ENCODE results near the gene MPV17L.
"Not testable (repeated sequence)": the region's sequence is repeated elsewhere in the genome, so short reads cannot be mapped to it uniquely, and the experiment has no call there.

MPV17L gene

DNA sequence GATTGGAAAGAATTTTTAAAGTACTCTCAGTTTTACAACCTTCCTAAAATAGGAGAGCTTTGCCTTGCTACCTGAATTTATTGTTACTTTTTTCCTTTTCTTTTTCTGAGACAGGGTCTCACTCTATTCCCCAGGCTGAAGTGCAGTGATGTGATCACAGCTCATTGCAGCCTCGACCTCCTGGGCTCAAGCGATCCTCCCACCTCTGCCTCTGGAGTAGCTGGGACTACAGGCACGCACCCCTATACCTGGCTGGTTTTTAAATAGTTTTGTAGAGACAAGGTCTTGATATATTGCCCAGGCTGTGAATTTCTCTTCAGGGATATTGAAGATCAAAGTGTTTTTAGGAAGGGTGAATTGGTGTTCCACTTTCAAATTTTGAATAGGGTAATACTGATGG is 3.8 kb downstream of the MPV17L start:
- Mint-ChIP-seq H3K9me3 (no peaks in the 10 kb centered on the region), H3K36me3 (ENCODE audit: low read depth) (no peaks in the 10 kb centered on the region), H3K4me3 (no peak overlapping the region), H3K27ac (no peak overlapping the region), H3K27me3 (peaks cover 46% of the 10 kb centered on the region), H3K4me1 (ENCODE audit: low read depth) (no peaks in the 10 kb centered on the region)
- no peak for DNase-seq

- not testable (repeated sequence) for H3K27ac Mint-ChIP-seq; H3K9me3 Mint-ChIP-seq; H3K4me3 Mint-ChIP-seq; H3K36me3 Mint-ChIP-seq (ENCODE audit: low read depth); DNase-seq; H3K4me1 Mint-ChIP-seq (ENCODE audit: low read depth)
- peaks cover 38% of the 10 kb centered on the region for H3K27me3 Mint-ChIP-seq
Measured at GRCh38 chr16:15400314-15400713, 4.8 kb downstream of the MPV17L start.

- peaks cover 23% of the 10 kb centered on the region for H3K27me3 Mint-ChIP-seq
- H3K36me3 Mint-ChIP-seq (ENCODE audit: low read depth) = no peaks in the 10 kb centered on the region
- no peak for DNase-seq
- no peak overlapping the region for H3K4me3 Mint-ChIP-seq
- H3K27ac Mint-ChIP-seq = no peak overlapping the region
- no peaks in the 10 kb centered on the region for H3K9me3 Mint-ChIP-seq
- H3K4me1 Mint-ChIP-seq (ENCODE audit: low read depth) = no peaks in the 10 kb centered on the region
Measured at GRCh38 chr16:15401972-15402371, 6.4 kb downstream of the MPV17L start.

DNA sequence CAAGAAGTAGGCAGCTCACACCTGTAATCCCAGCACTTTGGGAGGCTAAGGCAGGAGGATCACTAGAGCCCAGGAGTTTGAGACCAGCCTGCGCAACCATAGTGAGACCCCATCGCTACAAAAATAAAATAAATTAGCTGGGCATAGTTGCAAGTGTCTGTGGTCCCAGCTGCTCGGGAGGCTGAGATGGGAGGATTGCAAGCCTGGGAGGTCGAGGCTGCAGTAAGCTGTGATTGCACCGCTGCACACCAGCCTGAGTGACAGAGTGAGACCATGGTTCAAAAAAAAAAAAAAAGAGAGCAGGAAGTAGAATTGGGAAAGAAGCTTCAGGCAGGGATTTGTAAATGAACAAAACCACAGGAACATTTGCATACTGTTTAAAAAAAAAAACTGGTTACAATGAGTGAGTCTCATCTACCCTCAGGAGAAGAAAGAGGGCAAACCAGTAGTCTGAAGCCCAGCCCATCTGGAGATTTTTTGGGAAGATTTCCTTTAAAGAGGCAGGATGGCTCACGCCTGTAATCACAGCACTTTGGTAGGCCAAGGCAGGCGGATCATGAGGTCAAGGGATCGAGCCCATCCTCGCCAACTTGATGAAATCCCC is 7.9 kb downstream of the MPV17L start:
- no peak overlapping the region for H3K27ac Mint-ChIP-seq
- H3K27me3 Mint-ChIP-seq = peaks cover 11% of the 10 kb centered on the region
- DNase-seq = no peak
- no peak overlapping the region for H3K4me3 Mint-ChIP-seq
- H3K36me3 Mint-ChIP-seq (ENCODE audit: low read depth) = no peaks in the 10 kb centered on the region
- H3K4me1 Mint-ChIP-seq (ENCODE audit: low read depth) = no peaks in the 10 kb centered on the region
- H3K9me3 Mint-ChIP-seq = no peaks in the 10 kb centered on the region

DNA sequence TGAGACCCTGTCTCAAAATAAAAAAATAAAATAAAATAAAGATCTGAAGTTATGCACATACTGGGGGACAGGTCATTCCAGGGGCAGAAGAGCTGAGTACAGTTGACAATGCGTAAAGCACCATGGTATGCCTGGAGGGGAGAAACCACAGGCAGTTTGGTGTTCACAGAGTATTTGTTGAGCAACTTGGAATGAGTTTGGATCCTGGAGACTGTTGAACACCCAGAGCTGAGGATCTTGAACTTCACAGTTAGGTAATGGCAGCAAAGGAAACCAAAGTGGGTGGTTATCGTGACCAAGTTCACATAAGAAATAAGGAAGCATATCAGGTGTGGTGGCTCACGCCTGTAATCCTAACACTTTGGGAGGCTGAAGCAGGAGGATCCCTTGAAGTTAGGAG is 8.5 kb downstream of the MPV17L start:
- not testable (repeated sequence) for DNase-seq; H3K4me1 Mint-ChIP-seq (ENCODE audit: low read depth); H3K36me3 Mint-ChIP-seq (ENCODE audit: low read depth); H3K4me3 Mint-ChIP-seq; H3K27me3 Mint-ChIP-seq; H3K27ac Mint-ChIP-seq; H3K9me3 Mint-ChIP-seq

GRCh38 chr16:15404792-15405191 is 9.2 kb downstream of the MPV17L start:
- H3K36me3 Mint-ChIP-seq (ENCODE audit: low read depth) = no peaks in the 10 kb centered on the region
- H3K27ac Mint-ChIP-seq = no peak overlapping the region
- peaks cover 3% of the 10 kb centered on the region for H3K27me3 Mint-ChIP-seq
- no peaks in the 10 kb centered on the region for H3K4me1 Mint-ChIP-seq (ENCODE audit: low read depth)
- no peaks in the 10 kb centered on the region for H3K9me3 Mint-ChIP-seq
- H3K4me3 Mint-ChIP-seq = no peak overlapping the region
- DNase-seq = no peak

DNA sequence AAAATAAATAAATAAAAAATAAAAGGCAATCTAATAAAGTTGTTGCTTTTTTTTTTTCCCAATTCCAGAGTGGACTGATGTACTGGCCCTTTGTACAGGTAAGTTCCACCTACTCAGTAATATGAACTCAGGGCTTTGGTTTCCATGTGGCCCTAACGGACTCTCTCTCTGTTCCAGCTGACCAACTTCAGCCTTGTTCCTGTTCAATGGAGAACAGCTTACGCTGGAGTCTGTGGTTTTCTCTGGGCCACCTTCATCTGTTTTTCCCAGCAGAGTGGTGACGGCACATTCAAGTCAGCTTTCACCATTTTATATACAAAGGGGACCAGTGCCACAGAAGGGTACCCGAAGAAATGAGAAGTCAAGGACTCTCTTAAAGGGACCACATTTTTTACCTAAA is 12.2 kb downstream of the MPV17L start:
- H3K27me3 Mint-ChIP-seq; H3K27ac Mint-ChIP-seq; H3K36me3 Mint-ChIP-seq (ENCODE audit: low read depth); H3K4me1 Mint-ChIP-seq (ENCODE audit: low read depth); H3K4me3 Mint-ChIP-seq; H3K9me3 Mint-ChIP-seq; DNase-seq: not testable (repeated sequence)

DNA sequence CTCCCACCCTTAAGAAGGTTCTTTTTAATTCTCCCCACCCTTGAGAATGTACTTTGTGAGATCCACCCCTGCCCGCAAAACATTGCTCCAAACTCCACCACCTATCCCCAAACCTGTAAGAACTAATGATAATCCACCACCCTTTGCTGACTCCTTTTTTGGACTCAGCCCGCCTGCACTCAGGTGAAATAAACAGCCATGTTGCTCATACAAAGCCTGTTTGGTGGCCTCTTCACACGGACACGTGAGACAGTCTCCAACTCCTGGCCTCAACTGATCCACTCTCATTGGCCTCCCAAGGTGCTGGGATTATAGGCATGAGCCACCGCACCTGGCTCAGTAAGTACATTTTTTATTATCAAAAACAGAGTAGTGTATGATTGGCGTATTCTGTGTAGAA is 13.9 kb downstream of the MPV17L start:
- not testable (repeated sequence) for H3K36me3 Mint-ChIP-seq (ENCODE audit: low read depth); H3K27me3 Mint-ChIP-seq; H3K27ac Mint-ChIP-seq; H3K4me3 Mint-ChIP-seq; H3K9me3 Mint-ChIP-seq; DNase-seq; H3K4me1 Mint-ChIP-seq (ENCODE audit: low read depth)

DNA sequence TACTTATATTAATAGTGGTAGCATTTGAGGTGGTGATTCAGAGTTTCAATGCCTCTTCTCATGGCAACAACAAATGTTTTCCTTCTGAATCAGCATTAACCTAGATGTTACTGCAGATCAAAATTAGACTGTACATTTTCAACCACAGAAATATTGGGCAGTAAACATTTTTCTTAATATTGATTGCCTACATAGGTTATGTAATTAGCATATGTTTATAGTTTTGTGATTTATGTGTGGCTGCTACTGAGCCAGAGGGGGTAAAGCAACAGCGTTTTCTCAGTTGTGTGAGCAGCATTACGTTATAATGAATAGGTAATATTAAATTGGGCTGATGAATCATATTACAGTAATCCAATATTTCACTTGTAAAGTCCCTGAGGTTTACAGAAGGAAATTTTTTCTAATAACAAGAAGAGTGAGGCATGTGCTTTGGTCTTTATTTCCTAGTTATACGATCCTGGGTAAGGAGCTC is 20.0 kb downstream of the MPV17L start:
- peaks cover 6% of the 10 kb centered on the region for H3K27me3 Mint-ChIP-seq
- H3K4me1 Mint-ChIP-seq (ENCODE audit: low read depth) = peaks cover 5% of the 10 kb centered on the region
- no peaks in the 10 kb centered on the region for H3K9me3 Mint-ChIP-seq
- H3K27ac Mint-ChIP-seq = no peak overlapping the region
- H3K36me3 Mint-ChIP-seq (ENCODE audit: low read depth) = no peaks in the 10 kb centered on the region
- no peak overlapping the region for H3K4me3 Mint-ChIP-seq
- no peak for DNase-seq

- Mint-ChIP-seq H3K4me3 (no peak overlapping the region), H3K36me3 (ENCODE audit: low read depth) (no peaks in the 10 kb centered on the region), H3K27me3 (peaks cover 6% of the 10 kb centered on the region), H3K9me3 (no peaks in the 10 kb centered on the region), H3K27ac (no peak overlapping the region), H3K4me1 (ENCODE audit: low read depth) (peaks cover 5% of the 10 kb centered on the region)
- no peak for DNase-seq
Measured at GRCh38 chr16:15417197-15417596, 21.6 kb downstream of the MPV17L start.

GRCh38 chr16:15418206-15418605 is 22.7 kb downstream of the MPV17L start:
- Mint-ChIP-seq H3K27ac (no peak overlapping the region), H3K27me3 (peaks cover 8% of the 10 kb centered on the region), H3K4me3 (no peak overlapping the region), H3K4me1 (ENCODE audit: low read depth) (peaks cover 5% of the 10 kb centered on the region), H3K36me3 (ENCODE audit: low read depth) (no peaks in the 10 kb centered on the region), H3K9me3 (no peaks in the 10 kb centered on the region)
- no peak for DNase-seq

GRCh38 chr16:15421696-15422095 is 26.1 kb downstream of the MPV17L start:
- DNase-seq; H3K4me1 Mint-ChIP-seq (ENCODE audit: low read depth); H3K9me3 Mint-ChIP-seq; H3K27ac Mint-ChIP-seq; H3K36me3 Mint-ChIP-seq (ENCODE audit: low read depth); H3K4me3 Mint-ChIP-seq: not testable (repeated sequence)
- peaks cover 23% of the 10 kb centered on the region for H3K27me3 Mint-ChIP-seq

- Mint-ChIP-seq H3K36me3 (ENCODE audit: low read depth) (no peaks in the 10 kb centered on the region), H3K27me3 (peaks cover 23% of the 10 kb centered on the region), H3K4me1 (ENCODE audit: low read depth) (no peaks in the 10 kb centered on the region), H3K27ac (no peak overlapping the region), H3K4me3 (no peak overlapping the region), H3K9me3 (no peaks in the 10 kb centered on the region)
- no peak for DNase-seq
Measured at GRCh38 chr16:15422222-15422621, 26.7 kb downstream of the MPV17L start.

GRCh38 chr16:15425861-15426260 is 30.3 kb downstream of the MPV17L start:
- Mint-ChIP-seq H3K4me3 (no peak overlapping the region), H3K27me3 (peaks cover 17% of the 10 kb centered on the region), H3K4me1 (ENCODE audit: low read depth) (peaks cover 3% of the 10 kb centered on the region), H3K36me3 (ENCODE audit: low read depth) (no peaks in the 10 kb centered on the region), H3K27ac (no peak overlapping the region), H3K9me3 (no peaks in the 10 kb centered on the region)
- DNase-seq = no peak

- peaks cover 17% of the 10 kb centered on the region for H3K27me3 Mint-ChIP-seq
- no peak overlapping the region for H3K4me3 Mint-ChIP-seq
- DNase-seq = no peak
- no peak overlapping the region for H3K27ac Mint-ChIP-seq
- no peaks in the 10 kb centered on the region for H3K9me3 Mint-ChIP-seq
- H3K4me1 Mint-ChIP-seq (ENCODE audit: low read depth) = peaks cover 3% of the 10 kb centered on the region
- H3K36me3 Mint-ChIP-seq (ENCODE audit: low read depth) = no peaks in the 10 kb centered on the region
Measured at GRCh38 chr16:15426796-15427195, 31.2 kb downstream of the MPV17L start.

GRCh38 chr16:15427648-15428239 is 32.2 kb downstream of the MPV17L start:
- H3K27ac Mint-ChIP-seq = no peak overlapping the region

More at GRCh38 chr16:15427648-15428239, 32.2 kb downstream of the MPV17L start:
- no peak overlapping the region for H3K4me3 Mint-ChIP-seq
- H3K4me1 Mint-ChIP-seq (ENCODE audit: low read depth) = peaks cover 3% of the 10 kb centered on the region
- DNase-seq = peak; percentile 62
- H3K9me3 Mint-ChIP-seq = no peaks in the 10 kb centered on the region
- H3K27me3 Mint-ChIP-seq = peaks cover 17% of the 10 kb centered on the region
- no peaks in the 10 kb centered on the region for H3K36me3 Mint-ChIP-seq (ENCODE audit: low read depth)

Data from activated T-cell treated with anti-CD3 and anti-CD28 coated beads, Interleukin-2, amount 50 U/mL, for 24 hours (primary cell).